ENCODE results near the gene SHLD1.
"Not testable (repeated sequence)": the region's sequence is repeated elsewhere in the genome, so short reads cannot be mapped to it uniquely, and the experiment has no call there.

Gene SHLD1

DNA sequence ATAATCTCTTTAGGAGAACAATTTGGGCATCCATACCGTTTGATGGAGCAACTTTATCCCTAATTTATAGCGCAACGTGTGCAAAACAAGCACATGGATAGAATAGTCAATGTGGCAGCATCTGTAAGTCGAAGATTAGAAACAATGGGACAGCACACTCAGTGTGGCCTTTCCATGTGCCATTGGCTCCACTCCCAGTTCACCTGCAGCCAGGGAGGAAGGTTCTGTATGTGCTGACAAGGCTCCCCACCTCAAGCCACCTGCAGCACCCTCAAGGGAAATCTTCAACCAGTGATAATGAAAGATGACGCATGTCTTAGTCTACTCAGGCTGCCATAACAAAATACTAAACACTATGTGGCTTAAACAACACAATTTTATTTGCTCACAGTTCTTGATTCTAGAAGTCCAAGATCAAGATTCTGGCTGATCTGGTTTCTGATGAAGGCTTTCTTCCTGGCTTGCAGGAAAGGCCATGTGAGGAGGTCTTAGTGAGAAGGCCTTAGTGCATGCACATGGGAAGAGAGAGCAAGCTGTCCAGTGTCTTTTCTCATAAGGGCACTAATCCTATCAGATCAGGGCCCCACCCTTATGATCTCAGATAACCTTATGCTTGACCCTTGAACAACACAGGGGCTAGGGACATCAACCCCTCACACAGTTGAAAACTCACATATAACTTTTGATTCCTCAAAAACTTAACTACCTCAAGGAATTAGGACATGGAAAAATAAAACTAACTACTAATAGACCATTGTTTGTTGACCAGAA, 34.9 kb upstream of the SHLD1 start:
- H3K4me3 ChIP-seq (replicated peaks; ENCODE audit: low read depth, low read length): no peak overlapping the region
- no peak for DNase-seq (ENCODE audit: extremely low read depth, low read depth)
- TF ChIP-seq, protein P1, sequence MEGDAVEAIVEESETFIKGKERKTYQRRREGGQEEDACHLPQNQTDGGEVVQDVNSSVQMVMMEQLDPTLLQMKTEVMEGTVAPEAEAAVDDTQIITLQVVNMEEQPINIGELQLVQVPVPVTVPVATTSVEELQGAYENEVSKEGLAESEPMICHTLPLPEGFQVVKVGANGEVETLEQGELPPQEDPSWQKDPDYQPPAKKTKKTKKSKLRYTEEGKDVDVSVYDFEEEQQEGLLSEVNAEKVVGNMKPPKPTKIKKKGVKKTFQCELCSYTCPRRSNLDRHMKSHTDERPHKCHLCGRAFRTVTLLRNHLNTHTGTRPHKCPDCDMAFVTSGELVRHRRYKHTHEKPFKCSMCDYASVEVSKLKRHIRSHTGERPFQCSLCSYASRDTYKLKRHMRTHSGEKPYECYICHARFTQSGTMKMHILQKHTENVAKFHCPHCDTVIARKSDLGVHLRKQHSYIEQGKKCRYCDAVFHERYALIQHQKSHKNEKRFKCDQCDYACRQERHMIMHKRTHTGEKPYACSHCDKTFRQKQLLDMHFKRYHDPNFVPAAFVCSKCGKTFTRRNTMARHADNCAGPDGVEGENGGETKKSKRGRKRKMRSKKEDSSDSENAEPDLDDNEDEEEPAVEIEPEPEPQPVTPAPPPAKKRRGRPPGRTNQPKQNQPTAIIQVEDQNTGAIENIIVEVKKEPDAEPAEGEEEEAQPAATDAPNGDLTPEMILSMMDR (IDR thresholded peaks at IDR 0.05; ENCODE audit: low read depth, low read length, missing control alignments): no peak

DNA sequence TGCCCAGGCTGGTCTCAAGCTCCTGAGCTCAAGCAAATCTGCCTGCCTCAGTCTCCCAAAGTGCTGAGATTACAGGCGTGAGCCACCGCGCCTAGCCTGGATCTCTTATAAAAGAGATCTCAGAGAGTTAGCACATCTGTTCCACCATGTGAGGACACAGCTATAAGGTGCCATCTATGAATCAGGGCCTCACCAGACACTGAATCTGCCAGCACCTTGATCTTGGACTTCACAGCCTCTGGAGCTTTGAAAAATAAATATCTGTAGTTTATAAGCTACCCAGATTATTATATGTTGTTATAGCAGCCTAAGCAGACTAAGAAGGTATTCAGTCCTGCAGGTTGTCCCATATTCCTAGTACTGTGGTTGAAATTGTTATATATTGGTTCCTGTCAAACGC, 33.2 kb upstream of the SHLD1 start:
- DNase-seq (ENCODE audit: extremely low read depth, low read depth): no peak
- no peak overlapping the region for H3K4me3 ChIP-seq (replicated peaks; ENCODE audit: low read depth, low read length)
- TF ChIP-seq, protein P1 (IDR thresholded peaks at IDR 0.05; ENCODE audit: low read depth, low read length, missing control alignments): no peak

DNA sequence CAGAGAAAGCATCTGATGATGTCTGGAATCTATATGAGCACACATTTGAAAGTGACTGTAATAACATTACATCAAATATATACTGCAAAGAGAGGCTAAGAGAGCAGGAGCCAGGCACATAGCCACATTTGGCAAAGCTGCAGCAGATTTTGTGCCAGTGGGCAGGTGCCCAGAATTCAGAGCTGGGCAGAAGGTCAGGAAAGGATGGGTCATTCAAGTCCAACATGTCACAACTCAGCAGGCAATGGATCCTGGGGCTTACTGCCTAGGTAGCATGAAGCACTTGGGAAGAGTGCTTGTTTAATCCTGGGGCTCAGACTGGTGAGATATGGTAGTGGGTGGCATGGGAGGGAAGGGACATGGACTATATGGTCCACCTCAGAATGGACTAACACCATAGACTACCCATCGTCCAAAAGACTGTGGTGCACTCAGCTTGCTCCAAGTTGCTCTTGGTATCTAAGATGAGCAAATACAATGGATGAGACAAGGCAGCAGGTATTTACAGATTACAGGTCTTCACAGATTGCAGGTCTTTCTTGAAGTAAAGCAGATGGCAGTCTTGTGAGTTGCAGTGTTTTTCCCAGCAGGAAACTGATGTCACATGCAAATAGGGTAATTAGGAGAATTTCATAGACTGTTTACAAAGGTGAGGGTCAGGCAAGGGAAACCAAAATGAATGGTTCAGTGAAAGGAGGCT, 31.2 kb upstream of the SHLD1 start:
- no peak for DNase-seq (ENCODE audit: extremely low read depth, low read depth)
- no peak overlapping the region for H3K4me3 ChIP-seq (replicated peaks; ENCODE audit: low read depth, low read length)
- TF ChIP-seq, protein P1 (IDR thresholded peaks at IDR 0.05; ENCODE audit: low read depth, low read length, missing control alignments): no peak

DNA sequence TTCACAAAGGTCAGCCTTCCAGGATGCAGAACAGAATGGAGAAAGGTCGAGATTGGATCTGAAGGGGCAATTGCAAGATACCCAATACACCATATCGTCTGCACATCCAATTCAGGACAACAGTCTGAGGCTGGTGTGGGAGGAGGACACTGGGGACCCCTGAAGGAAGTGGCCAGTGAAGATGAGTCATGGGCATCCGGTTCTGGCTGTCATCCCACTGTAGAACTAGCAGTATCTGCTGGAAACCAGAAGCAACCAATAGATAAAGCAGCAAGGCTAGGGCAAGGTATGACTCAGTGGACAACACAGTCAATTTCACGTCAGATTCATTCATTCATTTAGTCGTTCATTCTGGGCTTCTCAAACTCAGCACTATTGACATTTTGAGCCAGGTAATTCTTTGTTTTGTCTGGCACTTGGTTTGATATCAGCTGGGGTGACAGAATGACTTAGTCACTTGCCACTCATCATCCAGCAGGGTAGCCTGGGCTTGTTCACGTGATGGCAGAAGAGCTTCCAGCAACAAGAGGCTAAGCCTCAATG, 30.3 kb upstream of the SHLD1 start:
- no peak overlapping the region for H3K4me3 ChIP-seq (replicated peaks; ENCODE audit: low read depth, low read length)
- DNase-seq (ENCODE audit: extremely low read depth, low read depth): no peak
- TF ChIP-seq, protein P1 (IDR thresholded peaks at IDR 0.05; ENCODE audit: low read depth, low read length, missing control alignments): no peak

DNA sequence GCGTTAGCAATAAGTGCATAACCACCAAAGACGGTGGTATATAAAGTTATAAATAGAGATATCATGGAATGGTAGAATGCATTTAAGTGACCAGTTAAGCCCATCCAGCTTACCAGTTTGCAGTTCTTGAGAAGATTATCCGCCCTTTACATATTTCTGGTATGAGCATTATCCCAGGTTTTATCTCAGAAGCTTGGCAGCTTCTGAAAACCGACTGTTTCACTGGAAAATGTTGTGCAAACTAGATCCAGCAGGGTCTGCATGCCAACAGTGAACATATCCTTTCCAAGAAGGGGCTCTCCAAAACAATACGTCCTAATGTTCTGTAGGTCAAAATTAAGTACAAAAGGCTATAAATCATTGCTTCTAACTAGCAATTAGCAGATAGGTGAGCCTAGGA, 29.5 kb upstream of the SHLD1 start:
- TF ChIP-seq, protein P1 (IDR thresholded peaks at IDR 0.05; ENCODE audit: low read depth, low read length, missing control alignments): no peak
- DNase-seq (ENCODE audit: extremely low read depth, low read depth): no peak

DNA sequence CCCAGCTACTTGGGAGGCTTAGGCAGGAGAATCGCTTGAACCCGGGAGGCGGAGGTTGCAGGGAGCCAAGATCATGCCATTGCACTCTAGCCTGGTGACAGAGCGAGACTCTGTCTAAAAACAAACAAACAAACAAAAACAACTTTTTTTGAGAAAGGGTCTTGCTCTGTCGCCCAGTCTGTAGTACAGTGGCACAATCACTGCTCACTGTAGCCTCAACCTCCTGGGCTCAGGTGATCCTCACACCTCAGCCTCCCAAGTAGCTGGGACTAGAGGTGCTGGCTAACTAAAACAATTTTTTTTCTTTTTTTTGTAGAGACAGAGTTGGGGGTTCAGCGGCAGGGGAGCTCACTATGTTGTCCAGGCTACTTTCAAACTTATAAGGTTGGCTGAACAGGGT, 28.8 kb upstream of the SHLD1 start:
- DNase-seq (ENCODE audit: extremely low read depth, low read depth); H3K4me3 ChIP-seq (replicated peaks; ENCODE audit: low read depth, low read length): not testable (repeated sequence)

More for the DNA sequence above, 29.5 kb upstream of the SHLD1 start:
- no peak overlapping the region for H3K4me3 ChIP-seq (replicated peaks; ENCODE audit: low read depth, low read length)

DNA sequence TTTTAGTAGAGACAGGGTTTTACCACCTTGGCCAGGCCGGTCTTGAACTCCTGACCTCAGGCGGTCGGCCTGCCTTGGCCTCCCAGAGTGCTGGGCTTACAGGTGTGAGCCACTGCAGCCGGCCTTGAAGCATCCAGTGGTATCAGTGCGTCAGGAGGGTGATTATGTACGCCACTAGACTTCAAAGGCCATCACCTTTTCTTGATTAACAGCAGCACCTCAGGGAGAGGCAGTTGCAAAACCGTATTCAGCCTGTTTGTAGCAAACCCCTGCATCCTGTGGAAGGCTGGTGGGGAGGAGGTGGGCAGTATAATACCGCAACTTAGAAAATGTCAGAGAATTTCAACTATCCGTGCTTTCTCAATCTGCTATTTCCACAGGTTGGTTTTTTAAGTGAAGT, 27.3 kb upstream of the SHLD1 start:
- H3K4me3 ChIP-seq (replicated peaks; ENCODE audit: low read depth, low read length): no peak overlapping the region
- DNase-seq (ENCODE audit: extremely low read depth, low read depth): no peak
- TF ChIP-seq, protein P1 (IDR thresholded peaks at IDR 0.05; ENCODE audit: low read depth, low read length, missing control alignments): no peak

DNA sequence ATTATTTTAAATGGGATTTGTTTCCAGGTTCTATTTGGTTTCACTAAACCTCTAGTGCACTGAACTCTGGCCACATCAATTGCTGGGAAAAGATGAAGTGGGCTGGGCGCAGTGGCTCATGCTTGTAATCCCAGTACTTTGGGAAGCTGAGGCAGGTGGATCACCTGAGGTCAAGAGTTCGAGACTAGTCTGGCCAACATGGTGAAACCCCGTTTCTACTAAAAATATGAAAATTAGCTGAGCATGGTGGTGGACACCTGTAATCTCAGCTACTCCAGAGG, 25.1 kb upstream of the SHLD1 start:
- not testable (repeated sequence) for DNase-seq (ENCODE audit: extremely low read depth, low read depth); H3K4me3 ChIP-seq (replicated peaks; ENCODE audit: low read depth, low read length)

Data from HFF-Myc (cell line).